ENCODE data around the gene KRT75. TPM values are rescaled to one million over a fixed set of nuclear protein-coding genes. Genes with fewer than 3 reads are reported as not detected.
A peak's percentile ranks its signal among the peaks of the same experiment; 100 is the strongest.

KRT75 gene
- total RNA-seq, 6 experiments from 2014 or later = not detected

DNA sequence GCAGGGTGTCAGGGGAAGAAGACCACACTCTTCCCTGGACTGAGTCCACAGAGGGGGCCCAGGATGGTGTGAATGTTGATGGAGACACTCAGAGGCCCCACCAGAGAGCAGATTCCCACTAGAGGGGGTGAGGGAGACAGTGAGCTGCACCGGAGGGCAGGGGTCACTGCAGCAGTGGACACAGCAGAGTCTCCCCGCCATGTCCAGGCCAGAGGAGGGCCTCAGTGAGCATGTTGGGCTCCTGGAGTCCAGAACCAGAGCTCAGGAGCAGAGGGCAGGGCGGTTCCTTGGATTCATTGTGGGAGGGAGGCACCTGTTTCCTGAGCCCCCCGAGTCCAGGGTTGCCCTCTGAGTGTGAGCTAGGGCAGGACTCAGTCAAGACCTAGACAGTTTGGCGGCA, 26.3 kb downstream of the KRT75 start:
- H3K27me3 ChIP-seq = no peaks in the 10 kb centered on the region
- DNase-seq (no peak), ATAC-seq (no peak)
- WGBS (ENCODE audit: insufficient coverage, low coverage, low lambda C conversion rate, missing lambda C conversion rate) = 100% methylated on average over 1 of the region's 5 CpGs
- no peak for TF ChIP-seq POLR2A (IDR thresholded peaks at IDR 0.05)
- TF ChIP-seq, protein P1, sequence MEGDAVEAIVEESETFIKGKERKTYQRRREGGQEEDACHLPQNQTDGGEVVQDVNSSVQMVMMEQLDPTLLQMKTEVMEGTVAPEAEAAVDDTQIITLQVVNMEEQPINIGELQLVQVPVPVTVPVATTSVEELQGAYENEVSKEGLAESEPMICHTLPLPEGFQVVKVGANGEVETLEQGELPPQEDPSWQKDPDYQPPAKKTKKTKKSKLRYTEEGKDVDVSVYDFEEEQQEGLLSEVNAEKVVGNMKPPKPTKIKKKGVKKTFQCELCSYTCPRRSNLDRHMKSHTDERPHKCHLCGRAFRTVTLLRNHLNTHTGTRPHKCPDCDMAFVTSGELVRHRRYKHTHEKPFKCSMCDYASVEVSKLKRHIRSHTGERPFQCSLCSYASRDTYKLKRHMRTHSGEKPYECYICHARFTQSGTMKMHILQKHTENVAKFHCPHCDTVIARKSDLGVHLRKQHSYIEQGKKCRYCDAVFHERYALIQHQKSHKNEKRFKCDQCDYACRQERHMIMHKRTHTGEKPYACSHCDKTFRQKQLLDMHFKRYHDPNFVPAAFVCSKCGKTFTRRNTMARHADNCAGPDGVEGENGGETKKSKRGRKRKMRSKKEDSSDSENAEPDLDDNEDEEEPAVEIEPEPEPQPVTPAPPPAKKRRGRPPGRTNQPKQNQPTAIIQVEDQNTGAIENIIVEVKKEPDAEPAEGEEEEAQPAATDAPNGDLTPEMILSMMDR (IDR thresholded peaks at IDR 0.05) = no peak
- no peak overlapping the region for H3K27ac ChIP-seq
- H3K4me1 ChIP-seq = no peaks in the 10 kb centered on the region
- no peak overlapping the region for H3K4me3 ChIP-seq
- H3K36me3 ChIP-seq = no peaks in the 10 kb centered on the region
- H3K9me3 ChIP-seq = no peaks in the 10 kb centered on the region
- intact Hi-C loops (cut with DNase I) = no loop called here

DNA sequence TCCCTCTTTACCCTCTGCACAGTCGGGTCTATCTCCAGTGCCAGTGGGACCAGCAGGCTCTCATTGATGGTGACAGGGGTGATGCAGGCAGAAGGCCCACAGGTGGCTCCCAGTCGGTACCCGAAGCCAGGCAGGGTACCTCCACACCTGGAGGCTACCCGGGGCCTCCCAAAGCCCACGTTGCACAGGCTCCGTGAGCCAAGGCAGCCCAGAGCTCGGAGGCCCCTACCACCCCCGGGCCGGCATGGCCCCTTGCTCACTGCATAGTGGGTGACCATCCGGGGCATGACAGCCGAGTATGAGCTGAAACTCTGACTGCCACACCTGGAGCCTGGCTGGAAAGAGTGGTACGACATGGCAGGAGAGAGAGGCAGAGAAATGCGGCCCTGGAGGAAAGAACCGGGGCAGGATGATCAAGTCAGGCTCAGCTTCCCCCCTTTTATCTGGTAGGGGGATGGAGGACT, 28.2 kb downstream of the KRT75 start, which contains the start of gene KRT82:
TSS of gene KRT82 (minus strand) at position 414 of the 464 bp plus-strand sequence. CDS start at position 356, 58 bp downstream.
- DNase-seq = no peak
- Histone ChIP-seq H3K4me3 (no peak within 1 kb of the TSS), H3K4me1 (no peaks in the 10 kb centered on the region), H3K27me3 (no peaks in the 10 kb centered on the region), H3K9me3 (no peaks in the 10 kb centered on the region), H3K36me3 (no peaks in the 10 kb centered on the region), H3K27ac (no peak within 1 kb of the TSS)
- WGBS (ENCODE audit: insufficient coverage, low coverage, low lambda C conversion rate, missing lambda C conversion rate) = 80% methylated on average over 6 of the region's 14 CpGs
- peak in 1 of 4 donors; percentile 33 for ATAC-seq
- TF ChIP-seq, protein P1 (IDR thresholded peaks at IDR 0.05) = no peak
- no peak for TF ChIP-seq POLR2A (IDR thresholded peaks at IDR 0.05)
- intact Hi-C loops (cut with DNase I) = no loop called here

GRCh38 chr12:52404951-52405350, 29.2 kb downstream of the KRT75 start:
- Histone ChIP-seq H3K36me3 (no peaks in the 10 kb centered on the region), H3K9me3 (no peaks in the 10 kb centered on the region), H3K27ac (no peak overlapping the region), H3K27me3 (no peaks in the 10 kb centered on the region), H3K4me1 (no peaks in the 10 kb centered on the region), H3K4me3 (no peak overlapping the region)
- DNase-seq (no peak), ATAC-seq (no peak)
- WGBS (ENCODE audit: insufficient coverage, low coverage, low lambda C conversion rate, missing lambda C conversion rate) = no CpG with 5 or more reads among the region's 3 CpGs
- TF ChIP-seq, protein P1 (IDR thresholded peaks at IDR 0.05) = no peak
- no peak for TF ChIP-seq POLR2A (IDR thresholded peaks at IDR 0.05)
- intact Hi-C loops (cut with DNase I) = no loop called here

- no peak overlapping the region for H3K4me3 ChIP-seq
- TF ChIP-seq, protein P1 (IDR thresholded peaks at IDR 0.05) = no peak
- TF ChIP-seq POLR2A (IDR thresholded peaks at IDR 0.05) = no peak
- no peaks in the 10 kb centered on the region for H3K36me3 ChIP-seq
- H3K4me1 ChIP-seq = no peaks in the 10 kb centered on the region
- no peak for DNase-seq
- H3K27ac ChIP-seq = no peak overlapping the region
- H3K9me3 ChIP-seq = no peaks in the 10 kb centered on the region
- no peak for ATAC-seq
- H3K27me3 ChIP-seq = no peaks in the 10 kb centered on the region
- intact Hi-C loops (cut with DNase I) = no loop called here
- WGBS (ENCODE audit: insufficient coverage, low coverage, low lambda C conversion rate, missing lambda C conversion rate) = no CpG with 5 or more reads among the region's 9 CpGs
These were observed 30.6 kb downstream of the KRT75 start for GRCh38 chr12:52403561-52403960.

Measured in right lobe of liver (tissue), 6 donors.